VCaP (cell line): ENCODE results near the gene USP40.

ENCODE experiments used
- H3K27ac ChIP-seq: fragments of 450-650 bp; 2 replicates; pipeline ENCODE4 v1.5.1; 2017
- CTCF ChIP-seq: fragments of 450-650 bp; conservative IDR thresholded peaks from 2 replicates; pipeline ENCODE4 v1.5.1; 2017; ENCODE audit warnings: mild to moderate bottlenecking, moderate library complexity

Gene USP40

GRCh38 chr2:233566141-233566956 lies at the start of gene USP40:
USP40 (minus strand) TSS chr2:233566782; CDS start chr2:233565554, 1,228 bp downstream.
- no peak for TF ChIP-seq CTCF
- peak within 1 kb of the TSS; percentile 95 for H3K27ac ChIP-seq

- H3K27ac ChIP-seq = no peak overlapping the region
- TF ChIP-seq CTCF = no peak
Measured at GRCh38 chr2:233611284-233611683, 44.7 kb upstream of the USP40 start.

- TF ChIP-seq CTCF = no peak
- H3K27ac ChIP-seq = no peak overlapping the region
Measured at GRCh38 chr2:233605680-233606079, 39.1 kb upstream of the USP40 start.

GRCh38 chr2:233604826-233605225 lies 38.2 kb upstream of the USP40 start:
- H3K27ac ChIP-seq = no peak overlapping the region
- TF ChIP-seq CTCF = no peak

- H3K27ac ChIP-seq = no peak overlapping the region
- no peak for TF ChIP-seq CTCF
Measured at GRCh38 chr2:233603520-233603919, 36.9 kb upstream of the USP40 start.

- TF ChIP-seq CTCF = no peak
- no peak overlapping the region for H3K27ac ChIP-seq
Measured at GRCh38 chr2:233602076-233602475, 35.5 kb upstream of the USP40 start.

- H3K27ac ChIP-seq = no peak overlapping the region
- TF ChIP-seq CTCF = no peak
Measured at GRCh38 chr2:233600386-233600785, 33.8 kb upstream of the USP40 start.
